PC-9 (cell line): ENCODE results near the gene F7.
"Not testable (repeated sequence)": the region's sequence is repeated elsewhere in the genome, so short reads cannot be mapped to it uniquely, and the experiment has no call there.

Experiments used
- EZH2 ChIP-seq: fragments of 200-600 bp; sonication (generic); IDR thresholded peaks from 2 replicates; pipeline ENCODE4 v1.8.0; 2017; ENCODE audit warnings: antibody characterized with exemption, low read depth
- TF ChIP-seq, protein P1 (sequence below): fragments of 200-600 bp; sonication (generic); conservative IDR thresholded peaks from 2 replicates; pipeline ENCODE4 v1.6.1; 2017; ENCODE audit warnings: mixed run types, antibody characterized with exemption, mild to moderate bottlenecking, moderate library complexity

DNA sequence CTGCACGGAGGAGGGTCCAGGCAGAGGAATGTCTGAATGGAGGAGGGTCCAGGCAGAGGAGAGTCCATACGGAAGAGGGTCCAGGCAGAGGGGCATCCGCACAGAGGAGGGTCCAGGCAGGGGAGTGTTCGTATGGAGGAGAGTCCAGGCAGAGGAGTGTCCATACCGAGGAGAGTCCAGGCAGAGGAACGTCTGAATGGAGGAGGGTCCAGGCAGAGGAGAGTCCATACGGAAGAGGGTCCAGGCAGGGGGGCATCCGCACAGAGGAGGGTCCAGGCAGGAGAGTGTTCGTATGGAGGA is 25.9 kb upstream of the F7 start:
- TF ChIP-seq, protein P1, sequence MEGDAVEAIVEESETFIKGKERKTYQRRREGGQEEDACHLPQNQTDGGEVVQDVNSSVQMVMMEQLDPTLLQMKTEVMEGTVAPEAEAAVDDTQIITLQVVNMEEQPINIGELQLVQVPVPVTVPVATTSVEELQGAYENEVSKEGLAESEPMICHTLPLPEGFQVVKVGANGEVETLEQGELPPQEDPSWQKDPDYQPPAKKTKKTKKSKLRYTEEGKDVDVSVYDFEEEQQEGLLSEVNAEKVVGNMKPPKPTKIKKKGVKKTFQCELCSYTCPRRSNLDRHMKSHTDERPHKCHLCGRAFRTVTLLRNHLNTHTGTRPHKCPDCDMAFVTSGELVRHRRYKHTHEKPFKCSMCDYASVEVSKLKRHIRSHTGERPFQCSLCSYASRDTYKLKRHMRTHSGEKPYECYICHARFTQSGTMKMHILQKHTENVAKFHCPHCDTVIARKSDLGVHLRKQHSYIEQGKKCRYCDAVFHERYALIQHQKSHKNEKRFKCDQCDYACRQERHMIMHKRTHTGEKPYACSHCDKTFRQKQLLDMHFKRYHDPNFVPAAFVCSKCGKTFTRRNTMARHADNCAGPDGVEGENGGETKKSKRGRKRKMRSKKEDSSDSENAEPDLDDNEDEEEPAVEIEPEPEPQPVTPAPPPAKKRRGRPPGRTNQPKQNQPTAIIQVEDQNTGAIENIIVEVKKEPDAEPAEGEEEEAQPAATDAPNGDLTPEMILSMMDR: not testable (repeated sequence)
- not testable (repeated sequence) for TF ChIP-seq EZH2
